Measurements from ENCODE around the gene KIAA1217. TPM values are rescaled to one million over a fixed set of nuclear protein-coding genes. Genes with fewer than 3 reads are reported as not detected.
"Not testable (repeated sequence)": the region's sequence is repeated elsewhere in the genome, so short reads cannot be mapped to it uniquely, and the experiment has no call there.

The KIAA1217 gene
- total RNA-seq, 1 experiment from 2014 or later = 9.4 TPM

DNA sequence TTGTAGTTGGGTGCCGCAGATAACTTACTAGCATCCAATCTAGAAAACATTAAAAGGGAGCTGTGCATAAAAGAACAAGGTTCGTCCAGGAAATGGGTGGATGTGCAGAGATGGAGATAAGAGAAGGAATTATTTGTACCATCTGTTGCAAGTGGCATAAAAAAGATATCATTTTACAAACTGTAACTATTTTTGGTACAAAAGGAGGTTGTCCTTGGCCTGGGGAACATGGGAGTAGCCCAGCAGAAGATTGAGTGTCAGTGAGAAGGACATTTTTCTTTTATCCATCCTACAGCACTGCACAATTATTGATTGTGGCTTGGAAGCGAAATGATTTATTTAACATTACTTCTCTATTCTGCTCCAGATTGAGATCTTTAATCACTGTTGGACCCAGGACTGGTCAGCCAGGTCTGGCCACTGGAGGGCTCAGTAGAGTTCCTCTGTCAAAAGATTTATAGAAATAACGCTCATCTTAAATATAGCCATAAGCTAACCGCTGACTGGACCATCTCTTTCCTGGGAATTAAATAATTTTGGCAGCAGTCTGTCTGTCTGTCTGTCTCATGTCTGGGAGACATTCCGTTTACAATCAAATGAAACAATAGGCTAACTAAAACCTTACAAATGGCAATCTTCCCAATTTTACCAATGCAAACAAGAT, 254.1 kb downstream of the KIAA1217 start:
- peak; percentile 60 for DNase-seq (ENCODE audit: low spot score)

- DNase-seq (ENCODE audit: low spot score) = peak; percentile 42
These were observed 254.9 kb downstream of the KIAA1217 start for GRCh38 chr10:24463611-24464426.

- peak; percentile 68 for DNase-seq (ENCODE audit: low spot score)
These were observed 256.4 kb downstream of the KIAA1217 start for GRCh38 chr10:24465124-24465874.

DNA sequence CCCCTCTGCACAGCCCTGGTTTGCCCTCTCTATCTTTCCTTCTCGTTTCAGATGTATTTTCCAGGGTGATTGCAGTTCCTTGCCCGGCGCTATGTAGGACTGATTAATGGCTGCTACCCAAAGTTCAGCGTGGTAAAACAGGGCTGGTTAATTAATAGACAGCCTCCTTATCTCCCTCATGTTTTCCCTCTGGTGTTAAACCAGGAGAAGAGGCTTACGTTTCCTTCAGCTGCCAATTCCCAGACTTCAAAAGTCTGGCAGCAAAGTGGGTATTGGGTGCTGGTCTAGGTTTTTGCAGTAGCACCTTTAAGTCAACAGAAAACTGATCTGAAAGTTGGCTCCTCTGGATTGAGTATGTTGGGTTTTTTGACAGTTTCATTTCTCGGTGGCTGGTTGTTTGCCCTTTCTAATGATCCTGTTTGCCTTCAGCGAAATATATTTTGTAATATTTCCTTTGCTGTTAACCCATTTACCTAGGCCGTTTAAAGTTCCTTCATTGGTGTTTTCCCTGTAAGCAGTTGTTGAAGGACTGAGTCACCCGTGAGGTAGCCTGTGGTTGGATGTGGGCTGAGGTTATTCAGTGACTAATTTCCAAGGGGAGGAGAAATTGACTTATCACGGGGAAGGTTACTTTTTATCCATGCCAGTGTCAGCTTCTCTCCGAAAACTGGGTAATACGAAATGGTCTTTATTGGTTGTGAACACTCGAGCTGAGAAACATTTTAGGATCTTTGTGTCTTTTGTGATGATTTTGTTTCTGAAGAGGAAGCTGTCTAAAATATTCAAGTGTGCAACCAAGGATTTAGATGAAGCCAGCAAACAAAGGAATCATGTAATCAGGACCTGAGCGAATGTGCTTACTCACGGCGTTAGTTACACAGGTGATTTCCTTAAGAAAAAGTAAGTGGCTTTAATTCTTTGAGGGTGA, 257.2 kb downstream of the KIAA1217 start:
- DNase-seq (ENCODE audit: low spot score) = peak; percentile 90

- DNase-seq (ENCODE audit: low spot score) = peak; percentile 49
These were observed 258.2 kb downstream of the KIAA1217 start for GRCh38 chr10:24467136-24467535.

- DNase-seq (ENCODE audit: low spot score) = no peak
These were observed 258.7 kb downstream of the KIAA1217 start for GRCh38 chr10:24467605-24468004.

DNA sequence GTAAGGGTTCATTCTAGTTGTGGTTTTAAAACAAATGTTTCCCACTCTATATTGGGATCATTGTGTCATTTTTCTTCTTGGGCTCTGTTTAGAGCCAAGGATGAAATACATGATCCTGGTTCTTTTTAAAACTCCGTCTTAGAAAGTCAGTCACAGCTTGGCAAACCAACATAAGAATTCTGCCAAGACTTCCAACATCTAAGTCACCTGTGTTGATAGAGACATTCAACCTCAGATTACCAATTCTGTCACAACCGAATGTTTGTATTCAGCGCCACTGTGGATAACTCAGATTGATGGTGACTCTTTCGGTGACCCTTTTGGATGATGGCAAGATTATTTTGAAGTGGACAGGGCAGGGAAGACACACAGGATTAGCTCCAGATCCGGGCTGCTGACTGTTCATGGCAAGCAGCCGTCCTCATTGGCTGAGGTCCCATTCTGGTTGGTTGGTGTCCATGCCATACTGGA, 259.4 kb downstream of the KIAA1217 start:
- no peak for DNase-seq (ENCODE audit: low spot score)

DNA sequence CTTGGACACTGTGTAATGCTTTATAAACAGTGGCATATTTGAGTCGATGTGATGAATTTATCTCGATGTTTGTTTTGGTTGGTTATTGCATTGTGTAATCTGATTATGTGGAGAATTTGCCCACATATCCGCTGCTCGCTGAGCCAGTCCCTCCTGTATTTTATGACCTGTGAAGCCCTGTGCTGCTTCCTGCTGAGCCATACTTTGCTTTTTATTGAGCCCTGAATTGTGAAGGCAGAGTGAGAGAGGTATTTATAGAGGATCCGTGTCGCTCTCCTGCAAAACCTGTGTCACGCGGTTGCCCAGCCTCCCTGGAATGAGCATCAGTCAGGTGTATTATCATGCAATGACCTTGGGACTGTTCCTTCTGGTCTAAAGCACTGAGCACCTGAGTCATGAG, 261.1 kb downstream of the KIAA1217 start:
- peak; percentile 72 for DNase-seq (ENCODE audit: low spot score)

DNA sequence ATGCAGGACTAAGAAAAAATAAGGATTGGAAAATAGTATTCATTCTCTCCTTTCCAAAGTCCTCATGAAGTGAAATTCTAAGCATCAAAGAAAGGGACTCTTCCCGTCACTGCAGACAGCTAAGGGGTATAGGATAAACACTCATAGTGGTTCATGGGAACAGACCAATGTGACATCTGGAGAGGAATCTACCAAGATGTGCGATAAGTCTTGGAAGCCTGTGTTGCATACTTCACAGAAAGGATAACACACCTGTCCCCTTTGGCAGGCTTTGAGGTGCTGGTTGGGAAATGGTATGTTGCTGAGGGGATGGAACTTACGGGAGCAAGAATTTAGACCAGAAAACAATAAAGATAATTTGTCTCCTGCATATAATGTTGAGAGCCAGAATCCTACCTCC, 266.7 kb downstream of the KIAA1217 start:
- DNase-seq (ENCODE audit: low spot score) = no peak

DNA sequence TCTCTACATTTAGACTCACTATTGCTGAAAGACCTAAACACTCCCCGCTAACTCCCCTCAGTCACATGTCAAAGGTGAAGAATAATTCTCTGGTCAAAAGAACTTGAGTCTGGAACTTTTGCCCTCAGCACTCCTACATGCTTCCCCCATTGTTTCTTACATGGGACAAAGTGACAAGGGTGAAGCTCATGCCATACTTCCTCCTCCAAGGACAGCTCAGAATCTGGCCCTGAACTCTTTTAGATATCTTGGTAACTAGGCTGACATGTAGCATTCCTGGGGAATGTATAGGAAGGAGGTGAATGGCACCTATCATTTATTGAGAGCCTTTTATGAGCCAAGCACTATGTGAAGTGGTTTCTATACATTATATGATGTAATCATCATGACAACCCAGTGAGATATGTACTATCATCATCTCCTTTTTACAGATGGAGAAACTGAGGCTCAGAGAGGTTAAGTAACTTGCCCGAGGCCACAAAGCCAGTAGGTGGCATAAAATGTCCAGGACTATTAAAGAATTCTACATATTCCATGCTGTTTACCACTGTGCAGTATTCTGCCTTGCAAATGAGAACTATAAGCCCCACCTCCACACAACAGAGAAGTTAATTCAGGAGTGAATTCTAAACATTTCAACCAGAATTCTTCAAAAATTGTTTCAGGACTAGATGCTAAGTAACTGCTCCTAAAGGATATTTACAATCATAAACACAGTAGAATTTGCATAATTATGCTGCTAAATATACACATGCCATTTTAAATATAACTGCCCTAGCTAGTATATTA, 268.2 kb downstream of the KIAA1217 start:
- no peak for DNase-seq (ENCODE audit: low spot score)

DNA sequence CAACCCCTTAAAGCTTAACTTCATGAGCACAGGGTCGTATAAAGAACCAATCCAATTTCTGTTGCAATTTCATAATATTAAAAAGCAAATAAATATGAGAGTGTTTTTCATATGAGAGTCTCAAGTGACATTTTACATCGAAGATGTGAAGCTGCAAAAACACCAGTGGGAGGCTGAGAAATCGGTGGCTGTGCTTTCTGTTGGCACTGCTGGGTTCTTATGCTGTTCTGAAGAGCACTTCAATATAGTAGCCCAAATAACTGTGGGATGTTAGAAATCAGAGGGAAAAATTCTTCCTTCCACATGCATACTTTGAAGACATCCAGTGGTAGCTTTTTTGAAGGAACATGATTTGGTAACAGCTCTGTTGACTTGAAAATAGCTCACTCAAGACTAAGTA, 269.0 kb downstream of the KIAA1217 start:
- DNase-seq (ENCODE audit: low spot score) = no peak

- DNase-seq (ENCODE audit: low spot score) = no peak
These were observed 270.9 kb downstream of the KIAA1217 start for GRCh38 chr10:24479806-24480205.

DNA sequence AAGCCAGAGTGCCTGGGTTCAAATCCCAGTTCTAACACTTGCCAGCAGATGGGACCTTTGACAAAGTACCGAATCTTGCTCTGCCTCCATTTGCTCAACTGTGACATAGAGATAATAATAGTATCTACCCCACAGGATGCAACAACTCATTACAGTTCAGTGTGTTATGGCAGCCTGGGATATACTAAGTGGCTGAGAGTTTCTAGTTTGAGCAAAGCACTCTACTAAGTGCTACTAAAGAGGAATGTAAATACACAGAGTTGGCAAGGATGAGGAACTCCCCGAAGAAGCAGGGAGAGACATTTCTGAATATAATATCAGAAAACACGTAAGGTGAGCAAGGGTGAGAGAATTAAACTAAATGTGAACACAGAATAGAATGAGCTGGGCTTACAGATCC, 271.5 kb downstream of the KIAA1217 start:
- no peak for DNase-seq (ENCODE audit: low spot score)

DNA sequence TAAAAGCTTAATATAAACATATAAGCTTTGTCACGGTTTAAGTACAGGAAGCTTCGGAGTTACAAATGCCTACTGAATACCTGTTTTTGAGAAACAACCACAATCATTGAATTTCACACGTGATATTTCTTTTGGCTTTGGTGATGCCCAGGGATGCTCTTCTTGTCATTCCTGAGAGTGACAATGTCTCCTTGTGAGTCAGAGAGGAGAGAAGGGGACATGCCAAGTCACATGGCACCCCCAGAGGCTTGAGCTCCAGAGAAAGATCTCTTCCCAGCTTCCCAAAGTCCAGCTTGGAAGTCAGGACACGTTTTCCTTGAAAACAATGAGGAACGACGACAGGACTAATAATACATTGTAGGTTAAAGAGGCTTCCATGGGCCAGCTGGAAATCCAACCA, 272.3 kb downstream of the KIAA1217 start:
- no peak for DNase-seq (ENCODE audit: low spot score)

- DNase-seq (ENCODE audit: low spot score) = not testable (repeated sequence)
These were observed 273.8 kb downstream of the KIAA1217 start for GRCh38 chr10:24482713-24483112.

GRCh38 chr10:24483701-24484100, 274.8 kb downstream of the KIAA1217 start:
- DNase-seq (ENCODE audit: low spot score) = peak; percentile 91

DNA sequence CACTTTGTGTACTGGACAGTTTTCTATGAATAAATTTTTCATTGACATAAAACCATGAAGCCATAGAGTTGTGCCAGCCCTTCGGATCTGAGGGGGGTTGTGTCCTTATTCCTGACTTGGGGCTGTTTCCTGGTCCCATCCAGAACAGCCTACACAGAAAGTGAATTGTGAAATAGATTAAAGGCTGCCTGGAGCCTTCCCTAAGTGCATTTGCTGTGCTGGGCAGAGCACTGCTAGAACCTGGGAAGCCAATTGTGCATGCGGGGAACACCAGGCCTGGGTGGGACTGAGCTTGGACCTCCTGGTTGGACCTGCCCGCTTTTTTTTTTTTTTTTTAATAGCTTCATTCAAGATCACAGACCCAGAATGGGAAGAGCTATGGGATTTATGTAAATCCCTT, 275.8 kb downstream of the KIAA1217 start:
- DNase-seq (ENCODE audit: low spot score) = no peak

DNA sequence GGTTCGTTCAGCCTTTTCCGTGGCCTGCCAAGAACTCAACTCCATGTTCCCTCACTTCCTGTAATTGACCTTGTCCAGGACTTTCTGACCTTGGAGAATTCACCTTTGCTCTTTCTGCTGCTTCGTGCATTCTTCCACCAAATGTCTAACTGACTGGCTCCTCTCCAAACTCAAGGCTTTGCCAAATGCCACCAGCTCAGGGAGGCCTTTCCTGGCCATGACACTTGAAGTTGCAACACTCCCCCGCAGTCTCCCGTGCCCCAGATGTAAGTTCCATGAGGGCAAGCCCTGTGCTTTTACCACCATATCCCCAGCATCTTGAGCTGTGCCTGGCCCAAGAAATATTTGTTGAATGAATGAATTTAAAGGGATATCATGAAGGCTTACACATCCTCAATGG, 276.4 kb downstream of the KIAA1217 start:
- no peak for DNase-seq (ENCODE audit: low spot score)

- peak; percentile 57 for DNase-seq (ENCODE audit: low spot score)
These were observed 279.7 kb downstream of the KIAA1217 start for GRCh38 chr10:24488631-24489030.

DNA sequence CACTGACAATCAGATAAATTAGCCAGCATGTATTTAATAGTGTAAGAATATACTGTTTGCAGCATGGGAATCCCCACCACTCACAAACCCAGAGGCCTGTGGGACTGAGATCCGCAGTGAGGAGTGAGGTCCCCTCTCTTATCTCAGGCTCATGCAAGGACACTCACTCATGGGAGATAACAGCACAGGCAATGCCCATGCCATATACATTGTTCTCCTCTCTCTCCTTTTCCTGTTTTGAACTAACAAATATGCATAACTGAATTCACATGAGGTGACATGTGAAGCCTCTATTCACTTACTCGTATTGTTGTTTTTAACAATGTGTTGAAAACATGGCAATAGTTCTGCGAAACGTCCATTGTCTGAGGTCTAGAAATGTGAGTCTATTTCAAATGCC, 284.2 kb downstream of the KIAA1217 start:
- no peak for DNase-seq (ENCODE audit: low spot score)
